Transverse colon (tissue), 4 donors: ENCODE data around the gene FBXO46.

Experiments
- CTCF ChIP-seq, 5 experiments: fragments of 200-600 bp in 3 of 5; fragments of 450-650 bp in 2 of 5; sonication (generic) in 3 of 5; IDR thresholded peaks; 1 replicate in 2 of 5; 2 replicates in 3 of 5; pipeline ENCODE4 v1.5.1; 2016 to 2017; ENCODE audit warnings: antibody characterized with exemption in 5 of 5, inconsistent platforms in 3 of 5, mild to moderate bottlenecking in 2 of 5, moderate library complexity in 1 of 5
- EP300 ChIP-seq: sonication (generic); formaldehyde crosslinking; IDR thresholded peaks from one replicate; pipeline ENCODE4 v1.6.1; 2017; ENCODE audit warnings: antibody characterized with exemption, low read depth
- POLR2A ChIP-seq: fragments of 450-650 bp; IDR thresholded peaks from one replicate; pipeline ENCODE4 v1.6.1; 2016; ENCODE audit warnings: antibody characterized with exemption, mild to moderate bottlenecking, moderate library complexity
- POLR2AphosphoS5 ChIP-seq, 3 donors: sonication (generic); formaldehyde crosslinking; IDR thresholded peaks; one replicate each; pipeline ENCODE4 v1.6.1; 2016; ENCODE audit warnings: antibody characterized with exemption in 3 of 3

- TF ChIP-seq CTCF (IDR thresholded peaks at IDR 0.05) (no peak), POLR2AphosphoS5 (IDR thresholded peaks at IDR 0.05) (no peak), POLR2A (no peak), EP300 (no peak)
These were observed 62.3 kb downstream of the FBXO46 start for GRCh38 chr19:45668342-45668871.
